HG02588 (cell line): ENCODE results near the gene ZBTB40.

Experiments
- ATAC-seq: cut with Tn5 transposase; IDR thresholded peaks from one replicate; pipeline ENCODE4 v1.9.1; 2021; ENCODE audit warnings: mild to moderate bottlenecking, moderate library complexity; ENCODE audit not compliant: unreplicated experiment

ZBTB40 gene

GRCh38 chr1:22552021-22552420 is 100.4 kb downstream of the ZBTB40 start:
- ATAC-seq: no peak

GRCh38 chr1:22553104-22553880 is 101.6 kb downstream of the ZBTB40 start:
- no peak for ATAC-seq

- ATAC-seq: no peak
These were observed 102.4 kb downstream of the ZBTB40 start for GRCh38 chr1:22553991-22554522.

GRCh38 chr1:22555371-22555656 is 103.7 kb downstream of the ZBTB40 start:
- no peak for ATAC-seq

GRCh38 chr1:22556391-22557104 is 104.9 kb downstream of the ZBTB40 start:
- no peak for ATAC-seq

GRCh38 chr1:22557341-22557950 is 105.8 kb downstream of the ZBTB40 start:
- ATAC-seq: no peak

- ATAC-seq: no peak
These were observed 111.2 kb downstream of the ZBTB40 start, which contains the start of gene EPHA8 for GRCh38 chr1:22562584-22563583. Gene EPHA8, plus strand, starts transcription at chr1:22563489. Its CDS starts 147 bp downstream, at chr1:22563636.

- ATAC-seq: no peak
These were observed 112.3 kb downstream of the ZBTB40 start for GRCh38 chr1:22563671-22564602.

GRCh38 chr1:22566161-22566560 is 114.5 kb downstream of the ZBTB40 start:
- ATAC-seq: no peak

- no peak for ATAC-seq
These were observed 115.5 kb downstream of the ZBTB40 start for GRCh38 chr1:22567197-22567596.

- ATAC-seq: no peak
These were observed 116.3 kb downstream of the ZBTB40 start for GRCh38 chr1:22567994-22568393.

GRCh38 chr1:22569269-22569668 is 117.6 kb downstream of the ZBTB40 start:
- no peak for ATAC-seq

- no peak for ATAC-seq
These were observed 118.7 kb downstream of the ZBTB40 start for GRCh38 chr1:22570140-22570909.

GRCh38 chr1:22572818-22573217 is 121.2 kb downstream of the ZBTB40 start:
- ATAC-seq: no peak

GRCh38 chr1:22573237-22573636 is 121.6 kb downstream of the ZBTB40 start:
- ATAC-seq: no peak

GRCh38 chr1:22575532-22576149 is 124.0 kb downstream of the ZBTB40 start:
- ATAC-seq: no peak

GRCh38 chr1:22576150-22576544 is 124.5 kb downstream of the ZBTB40 start:
- no peak for ATAC-seq

- ATAC-seq: no peak
These were observed 125.0 kb downstream of the ZBTB40 start for GRCh38 chr1:22576617-22577016.
